CD4-positive, alpha-beta T cell treated with Interleukin-6 for 4 hours (primary cell): ENCODE results near the gene NDUFS1.
A peak's percentile ranks its signal among the peaks of the same experiment; 100 is the strongest.
"Not testable (repeated sequence)": the region's sequence is repeated elsewhere in the genome, so short reads cannot be mapped to it uniquely, and the experiment has no call there.

Experiments
- DNase-seq: peaks from one replicate; pipeline ENCODE4 v3.0.0-alpha.2; 2020; ENCODE audit warnings: mixed read lengths

Gene NDUFS1

DNA sequence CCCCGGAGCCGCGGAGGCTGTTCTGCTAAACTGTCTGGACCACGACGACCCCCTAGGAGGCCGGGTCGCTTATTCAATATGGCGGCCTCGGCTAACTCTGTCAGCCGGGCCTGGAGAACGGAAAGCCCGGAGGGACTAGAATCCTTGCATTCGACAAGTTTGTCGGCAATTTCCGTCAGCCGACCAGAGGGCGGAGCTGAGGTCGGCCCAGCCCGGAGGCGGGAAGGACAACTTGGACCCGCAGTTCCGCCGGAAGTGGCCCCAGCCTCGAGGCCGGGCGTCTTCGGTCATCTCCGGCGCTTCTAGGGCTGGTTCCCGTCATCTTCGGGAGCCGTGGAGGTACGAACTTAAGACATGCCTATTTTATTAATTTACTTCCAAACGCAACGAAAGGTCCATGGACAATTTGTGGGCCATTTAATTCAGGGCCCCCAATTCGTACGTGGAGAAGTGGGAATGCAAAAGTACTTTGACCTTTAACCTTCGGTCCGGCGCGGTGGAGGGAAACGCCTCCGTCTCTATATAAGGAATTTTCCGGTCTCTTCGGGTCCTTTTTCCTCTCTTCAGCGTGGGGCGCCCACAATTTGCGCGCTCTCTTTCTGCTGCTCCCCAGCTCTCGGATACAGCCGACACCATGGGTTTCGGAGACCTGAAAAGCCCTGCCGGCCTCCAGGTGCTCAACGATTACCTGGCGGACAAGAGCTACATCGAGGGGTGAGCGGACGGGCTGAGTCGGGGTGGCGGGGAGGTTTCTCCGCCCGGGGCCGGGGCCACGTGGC lies at the start of gene NDUFS1, which contains the start of gene EEF1B2:
Gene NDUFS1 (minus strand): TSS at position 99 of the 779 bp plus-strand sequence. CDS start 5,766 bp downstream, outside the sequence.
Gene EEF1B2 (plus strand): TSS at position 550 of the 779 bp plus-strand sequence. CDS start 85 bp downstream, at position 635.
- DNase-seq: peak; percentile 96

DNA sequence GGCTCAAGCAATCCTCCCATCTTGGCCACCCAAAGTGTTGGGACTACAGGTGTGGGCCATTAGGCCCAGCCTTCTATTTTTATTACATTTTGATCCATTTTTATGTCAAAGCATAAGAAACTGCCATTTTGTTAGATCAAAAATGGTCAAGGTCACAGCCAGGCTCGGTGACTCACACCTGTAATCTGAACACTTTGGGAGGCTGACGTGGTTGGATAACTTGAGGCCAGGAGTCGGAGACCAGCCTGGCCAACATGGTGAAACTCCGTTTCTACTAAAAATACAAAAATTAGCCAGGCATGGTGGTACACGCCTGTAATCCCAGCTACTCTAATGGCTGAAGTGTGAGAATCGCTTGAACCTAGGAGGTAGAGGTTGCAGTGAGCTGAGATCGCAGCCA lies 49.7 kb upstream of the NDUFS1 start:
- no peak for DNase-seq

DNA sequence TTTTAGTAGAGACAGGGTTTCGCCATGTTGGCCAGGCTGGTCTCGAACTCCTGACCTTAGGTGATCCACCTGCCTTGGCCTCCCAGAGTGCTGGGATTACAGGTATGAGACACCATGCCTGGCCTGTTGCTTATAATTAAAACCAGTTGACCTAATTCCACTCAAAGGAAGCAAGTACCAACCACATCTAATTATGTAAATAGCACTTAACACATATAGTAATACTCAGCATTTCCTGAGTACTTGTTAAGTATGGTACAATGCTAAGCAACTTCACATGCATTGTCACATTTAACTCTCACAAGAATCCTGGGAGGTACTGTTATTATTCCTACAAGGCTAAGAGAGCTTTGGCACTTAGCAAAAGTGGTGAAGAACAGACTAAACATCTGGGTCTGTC lies 48.1 kb upstream of the NDUFS1 start:
- DNase-seq: not testable (repeated sequence)

DNA sequence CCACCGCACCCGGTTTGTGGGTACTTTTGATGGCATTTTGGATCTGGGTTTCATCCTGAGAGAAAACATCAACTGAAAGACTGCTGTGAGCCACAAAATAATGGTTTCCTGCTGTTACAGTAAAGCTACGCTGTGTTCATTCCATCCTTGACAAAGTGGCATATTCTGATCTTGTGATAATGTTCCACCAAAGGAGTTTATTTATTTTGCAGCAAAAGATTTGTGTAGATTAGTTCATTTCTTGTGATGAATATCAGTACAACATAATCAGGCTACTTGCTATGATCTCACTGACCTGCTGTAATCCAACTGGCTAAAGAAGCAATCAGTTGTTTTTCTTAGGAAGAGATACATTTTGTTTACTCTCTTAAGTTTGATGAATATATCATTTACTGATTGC lies 45.5 kb upstream of the NDUFS1 start:
- DNase-seq: no peak

DNA sequence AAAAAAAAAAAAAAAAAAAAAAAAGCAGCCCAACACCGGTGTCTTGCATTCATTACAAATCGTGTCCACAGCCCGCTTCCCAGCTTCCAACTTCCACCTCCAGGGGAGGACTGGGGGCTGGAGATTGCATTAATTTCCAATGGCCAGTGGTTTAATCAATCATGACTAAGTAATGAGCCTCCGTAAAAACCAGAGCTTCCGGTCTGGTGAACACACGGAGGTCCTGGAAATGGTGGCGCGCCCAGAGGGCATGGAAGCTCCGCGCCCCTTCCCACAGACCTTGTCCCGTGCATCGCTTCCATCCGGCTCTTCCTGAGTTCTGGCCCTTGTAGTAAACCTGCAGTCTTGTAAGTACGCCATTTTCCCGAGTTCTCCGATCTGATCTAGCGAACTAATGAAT lies 44.1 kb upstream of the NDUFS1 start:
- no peak for DNase-seq

DNA sequence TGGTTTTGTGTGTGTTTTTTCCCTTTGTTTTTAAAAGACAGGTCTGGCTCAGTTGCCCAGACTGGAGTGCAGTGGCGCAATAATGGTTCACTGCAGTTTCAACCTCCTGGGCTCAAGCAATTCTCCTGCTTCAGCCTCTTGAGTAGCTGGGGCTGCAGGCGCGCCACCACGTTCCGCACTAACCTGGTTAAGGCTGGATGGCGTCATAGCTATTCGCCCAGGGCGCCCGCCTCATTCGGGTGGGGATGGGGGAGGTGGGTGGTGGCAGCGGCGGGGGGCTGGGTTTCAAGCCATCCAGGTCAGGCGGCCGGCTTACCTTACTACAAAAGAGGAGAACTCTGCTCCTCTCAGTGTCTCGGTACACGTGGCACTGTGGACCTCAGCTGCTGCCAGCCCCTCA lies 43.2 kb upstream of the NDUFS1 start:
- no peak for DNase-seq

DNA sequence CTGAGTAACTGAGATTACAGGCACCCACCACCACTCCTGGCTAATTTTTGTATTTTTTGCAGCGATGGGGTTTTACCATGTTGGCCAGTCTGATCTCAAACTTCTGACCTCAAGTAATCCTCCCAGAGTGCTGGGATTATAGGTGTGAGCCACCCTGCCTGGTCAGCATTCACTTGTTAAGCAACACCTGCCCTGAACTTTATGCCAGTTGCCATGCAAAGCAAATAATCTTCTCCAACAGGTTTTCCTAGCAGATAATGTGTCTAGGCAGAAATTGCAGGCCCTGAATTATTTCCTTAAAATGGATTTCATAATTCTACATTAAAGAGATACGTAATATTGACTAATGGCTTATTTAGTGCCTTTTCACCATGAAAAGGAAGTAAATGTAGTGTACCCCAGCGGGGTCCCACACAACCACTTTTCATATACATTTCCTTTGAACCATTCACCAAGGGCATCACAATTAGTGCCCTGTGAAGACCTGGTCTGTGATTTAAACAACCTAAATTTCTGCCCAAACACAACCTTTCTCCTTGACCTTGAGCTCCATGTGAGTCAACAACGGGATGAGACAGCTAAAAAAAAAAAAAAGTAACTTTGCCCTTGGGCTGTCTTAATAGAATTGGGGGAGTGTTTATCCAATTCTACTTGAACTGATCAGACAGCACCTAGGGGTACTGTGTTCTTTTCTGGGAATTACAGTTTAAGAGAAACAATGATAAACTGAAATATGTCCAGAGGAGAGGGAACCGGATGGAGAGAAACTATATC lies 42.0 kb upstream of the NDUFS1 start:
- DNase-seq: no peak

DNA sequence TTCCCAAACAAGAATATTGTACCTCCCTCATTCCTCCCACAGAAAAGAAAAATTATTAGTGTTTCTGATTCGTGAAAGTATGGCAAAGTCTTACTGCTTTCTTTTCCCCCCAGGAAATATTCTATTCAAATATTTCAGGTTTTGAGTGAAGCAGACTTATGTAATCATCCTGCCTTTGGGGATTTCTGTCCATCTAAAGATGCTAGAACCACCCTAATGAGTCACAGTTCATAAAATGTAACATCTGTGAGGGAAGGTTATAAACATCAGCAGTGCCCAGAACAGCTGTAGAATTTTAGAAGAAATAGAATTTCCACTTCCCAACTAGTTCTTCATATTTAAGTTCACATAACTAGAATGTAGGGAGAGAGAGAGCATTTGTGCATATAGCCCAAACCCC lies 39.4 kb upstream of the NDUFS1 start:
- no peak for DNase-seq

DNA sequence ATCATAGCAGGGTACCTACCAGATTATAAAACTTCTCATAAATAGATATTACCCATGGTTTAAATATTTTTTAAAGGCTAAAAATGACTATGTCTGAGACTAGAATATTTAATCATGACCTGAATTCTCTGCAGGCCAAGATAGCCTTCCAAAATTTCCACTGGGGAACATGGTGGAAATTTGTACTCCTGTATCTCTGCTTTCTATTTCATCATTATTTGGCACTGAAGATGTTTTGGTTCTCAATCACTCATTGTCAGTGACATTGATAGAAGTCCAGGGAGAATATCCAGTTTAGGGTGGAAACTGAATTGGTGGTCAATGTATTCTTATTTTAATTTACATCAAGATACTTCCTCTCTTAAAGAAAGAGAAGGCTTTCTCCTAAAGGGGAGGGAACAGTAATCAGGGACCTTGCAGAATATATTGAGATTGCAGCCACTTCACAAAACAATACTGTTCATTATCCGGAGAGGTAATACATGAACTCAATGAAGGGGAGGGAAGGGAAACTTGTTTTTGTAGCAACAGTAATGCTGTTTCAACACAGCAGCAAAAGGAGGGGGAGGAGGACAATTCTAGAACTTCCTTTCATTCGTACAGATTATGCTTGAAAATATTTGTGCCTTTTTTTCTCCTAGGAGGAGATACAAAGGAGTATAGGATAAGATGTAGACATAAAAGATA lies 34.6 kb upstream of the NDUFS1 start:
- DNase-seq: no peak

DNA sequence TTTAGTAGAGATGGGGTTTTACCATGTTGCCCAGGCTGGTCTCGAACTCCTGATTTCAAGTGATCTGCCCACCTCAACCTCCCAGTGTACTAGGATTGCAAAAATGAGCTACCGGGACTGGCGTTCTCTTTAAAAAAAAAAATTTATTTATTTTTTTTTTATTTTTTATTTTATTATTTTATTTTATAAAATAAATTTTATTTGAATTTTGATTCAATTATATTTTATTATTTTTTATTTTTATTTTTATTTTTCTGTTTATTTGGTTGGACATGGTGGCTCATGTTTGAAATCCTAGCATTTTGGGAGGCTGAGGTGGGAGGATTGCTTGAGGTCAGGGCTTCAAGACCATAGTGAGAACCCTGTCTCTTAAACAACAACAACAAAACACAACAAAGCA lies 32.9 kb upstream of the NDUFS1 start:
- DNase-seq: no peak

DNA sequence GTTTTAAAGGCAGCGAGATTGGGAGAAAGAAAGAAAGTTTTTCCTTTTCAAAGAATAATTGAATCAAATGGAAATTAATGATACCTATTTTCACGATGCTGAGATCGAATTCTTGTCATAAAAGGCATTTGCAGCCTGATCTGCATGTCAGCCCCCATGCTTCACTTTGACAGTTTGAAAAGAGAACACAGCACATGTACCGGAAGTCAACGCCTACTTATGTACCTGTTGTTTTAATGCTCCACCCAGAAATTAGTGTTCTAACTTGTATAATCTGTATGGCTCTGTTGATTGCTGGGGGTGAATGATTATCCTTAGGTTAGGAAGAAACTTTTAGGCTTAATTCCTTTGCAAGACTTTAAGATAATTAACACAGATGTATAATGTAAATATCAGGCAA lies 31.4 kb upstream of the NDUFS1 start:
- DNase-seq: no peak

DNA sequence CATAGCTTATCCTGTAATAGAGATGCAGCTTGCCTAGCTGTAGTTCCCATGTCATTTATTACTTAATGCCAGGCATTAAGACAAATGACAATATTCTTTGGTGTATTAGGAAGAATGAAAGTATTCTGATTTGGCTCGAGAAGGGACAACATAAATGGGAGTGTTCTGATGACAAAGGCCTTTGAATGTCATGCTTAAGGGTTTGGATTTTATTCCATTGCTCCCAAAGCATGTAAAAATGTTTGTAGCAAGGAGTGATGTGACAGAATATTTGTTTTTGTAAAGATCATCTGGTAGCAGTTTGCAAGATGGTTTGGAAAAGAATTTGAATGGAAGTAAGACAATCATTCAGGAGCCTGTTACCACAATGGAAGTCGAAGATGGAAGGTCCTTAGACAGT lies 30.9 kb upstream of the NDUFS1 start:
- no peak for DNase-seq

DNA sequence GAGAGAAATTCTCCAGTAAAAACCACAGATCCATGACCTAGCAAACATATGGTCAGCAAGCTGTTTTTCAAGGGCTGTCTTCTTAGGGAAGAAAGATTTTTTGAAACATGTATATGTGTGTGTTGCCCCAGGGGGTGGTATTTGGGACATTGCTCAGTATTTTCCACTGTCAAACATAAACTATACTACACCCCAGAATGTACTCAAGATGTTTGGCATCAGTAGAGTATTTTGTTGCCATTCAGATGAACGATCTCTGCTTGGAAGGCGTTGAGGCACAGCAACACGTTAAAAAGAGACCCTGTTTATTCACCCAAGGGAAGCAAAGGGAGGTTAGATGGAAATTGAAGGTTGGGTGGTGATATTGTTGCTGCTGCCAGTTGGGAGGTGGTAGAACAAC lies 30.4 kb upstream of the NDUFS1 start:
- no peak for DNase-seq

DNA sequence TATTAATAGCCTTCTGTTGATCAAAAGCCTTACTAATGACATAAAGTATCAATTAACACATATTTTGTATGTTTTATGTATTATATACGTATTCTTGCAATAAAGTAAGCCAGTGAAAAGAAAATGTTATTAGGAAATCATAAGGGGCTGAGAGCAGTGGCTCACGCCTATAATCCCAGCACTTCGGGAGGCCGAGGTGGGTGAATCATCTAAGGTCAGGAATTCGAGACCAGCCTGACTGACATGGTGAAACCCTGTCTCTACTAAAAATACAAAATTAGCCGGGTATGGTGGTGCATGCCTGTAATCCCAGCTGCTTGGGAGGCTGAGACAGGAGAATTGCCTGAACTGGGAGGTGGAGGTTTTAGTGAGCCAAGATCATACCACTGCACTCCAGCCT lies 22.3 kb upstream of the NDUFS1 start:
- not testable (repeated sequence) for DNase-seq

DNA sequence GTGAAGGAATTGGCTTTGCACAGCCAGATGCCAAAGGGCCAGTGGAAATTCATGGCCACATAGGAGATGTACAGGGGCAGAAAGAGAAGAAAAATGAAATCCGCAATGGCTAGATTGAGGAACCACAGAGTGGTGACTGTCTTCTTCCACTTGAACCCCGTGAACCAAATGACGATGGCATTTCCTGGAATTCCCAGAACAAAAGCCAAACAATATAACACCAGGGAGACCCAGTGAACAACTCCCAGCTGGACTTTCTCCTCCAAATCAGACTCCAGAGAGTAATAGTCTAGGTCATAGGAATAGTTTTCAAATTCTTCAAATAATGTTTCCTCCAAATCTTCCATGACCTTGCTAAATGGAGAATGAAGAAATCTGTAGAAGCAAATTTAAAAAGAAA lies 17.7 kb upstream of the NDUFS1 start:
- DNase-seq: no peak

DNA sequence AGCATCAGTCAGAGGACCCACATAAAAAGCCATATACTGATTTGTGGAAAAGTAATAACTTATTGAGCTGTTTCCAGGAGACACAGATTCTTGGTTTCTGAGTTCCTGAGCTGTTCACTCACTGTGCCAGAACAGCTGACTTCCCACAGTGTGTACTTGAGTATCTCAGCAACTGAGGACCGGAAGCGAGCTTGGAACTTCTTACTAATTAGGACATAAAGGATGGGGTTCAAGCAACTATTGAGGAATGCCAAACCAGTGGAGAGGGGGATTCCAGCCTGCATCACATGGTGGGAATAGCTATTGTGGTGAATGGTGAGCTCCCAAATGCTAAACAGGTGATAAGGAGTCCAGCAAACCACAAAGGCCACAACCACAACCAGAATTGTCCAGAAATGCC lies 16.9 kb upstream of the NDUFS1 start:
- DNase-seq: no peak

DNA sequence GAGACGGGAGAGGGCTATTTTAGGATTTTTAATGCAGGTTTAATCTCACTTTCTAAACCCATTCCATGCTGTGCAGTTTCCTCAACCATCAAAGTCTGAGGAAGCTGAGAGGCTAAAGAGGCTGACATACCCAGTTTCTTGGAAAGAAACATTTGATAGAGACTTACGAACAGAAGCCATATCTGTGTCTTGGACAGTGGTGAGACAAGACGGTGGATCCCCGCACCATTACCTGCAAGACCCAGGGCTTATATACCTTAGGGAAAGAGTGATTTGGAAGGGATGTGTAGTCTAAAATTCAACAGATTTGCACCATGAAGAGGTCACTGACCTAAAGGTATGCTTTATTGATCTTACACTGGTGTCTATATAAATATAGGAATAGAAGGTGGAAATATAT lies 13.9 kb upstream of the NDUFS1 start:
- no peak for DNase-seq

DNA sequence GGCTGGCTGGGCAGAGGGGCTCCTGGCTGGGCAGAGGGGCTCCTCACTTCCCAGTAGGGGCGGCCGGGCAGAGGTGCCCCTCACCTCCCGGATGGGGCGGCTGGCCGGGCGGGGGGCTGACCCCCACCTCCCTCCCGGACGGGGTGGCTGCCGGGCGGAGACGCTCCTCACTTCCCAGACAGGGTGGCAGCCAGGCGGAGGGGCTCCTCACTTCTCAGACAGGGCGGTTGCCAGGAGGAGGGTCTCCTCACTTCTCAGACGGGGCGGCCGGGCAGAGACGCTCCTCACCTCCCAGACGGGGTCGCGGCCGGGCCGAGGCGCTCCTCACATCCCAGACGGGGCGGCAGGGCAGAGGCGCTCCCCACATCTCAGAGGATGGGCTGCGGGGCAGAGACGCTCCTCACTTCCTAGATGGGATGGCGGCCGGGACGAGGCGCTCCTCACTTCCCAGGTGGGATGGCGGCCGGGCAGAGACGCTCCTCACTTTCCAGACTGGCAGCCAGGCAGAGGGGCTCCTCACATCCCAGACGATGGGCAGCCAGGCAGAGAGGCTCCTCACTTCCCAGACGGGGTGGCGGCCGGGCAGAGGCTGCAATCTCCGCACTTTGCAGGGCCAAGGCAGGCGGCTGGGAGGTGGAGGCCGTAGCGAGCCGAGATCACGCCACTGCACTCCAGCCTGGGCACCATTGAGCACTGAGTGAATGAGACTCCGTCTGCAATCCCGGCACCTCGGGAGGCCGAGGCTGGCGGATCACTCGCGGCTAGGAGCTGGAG lies 12.6 kb upstream of the NDUFS1 start:
- not testable (repeated sequence) for DNase-seq

DNA sequence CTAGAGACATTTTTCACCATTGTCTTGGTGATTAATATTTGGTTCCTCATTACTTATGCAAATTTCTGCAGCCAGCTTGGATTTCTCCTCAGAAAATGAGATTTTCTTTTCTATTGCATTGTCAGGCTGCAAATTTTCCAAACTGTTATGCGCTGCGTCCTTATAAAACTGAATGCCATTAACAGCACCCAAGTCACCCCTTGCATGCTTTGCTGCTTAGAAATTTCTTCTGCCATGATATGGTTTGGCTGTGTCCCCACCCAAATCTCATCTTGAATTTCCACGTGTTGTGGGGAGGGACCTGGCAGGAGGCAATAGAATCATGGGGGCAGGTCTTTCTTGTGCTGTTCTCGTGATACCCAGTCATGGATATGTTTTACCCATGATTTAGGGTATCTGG lies 9.0 kb upstream of the NDUFS1 start:
- not testable (repeated sequence) for DNase-seq

DNA sequence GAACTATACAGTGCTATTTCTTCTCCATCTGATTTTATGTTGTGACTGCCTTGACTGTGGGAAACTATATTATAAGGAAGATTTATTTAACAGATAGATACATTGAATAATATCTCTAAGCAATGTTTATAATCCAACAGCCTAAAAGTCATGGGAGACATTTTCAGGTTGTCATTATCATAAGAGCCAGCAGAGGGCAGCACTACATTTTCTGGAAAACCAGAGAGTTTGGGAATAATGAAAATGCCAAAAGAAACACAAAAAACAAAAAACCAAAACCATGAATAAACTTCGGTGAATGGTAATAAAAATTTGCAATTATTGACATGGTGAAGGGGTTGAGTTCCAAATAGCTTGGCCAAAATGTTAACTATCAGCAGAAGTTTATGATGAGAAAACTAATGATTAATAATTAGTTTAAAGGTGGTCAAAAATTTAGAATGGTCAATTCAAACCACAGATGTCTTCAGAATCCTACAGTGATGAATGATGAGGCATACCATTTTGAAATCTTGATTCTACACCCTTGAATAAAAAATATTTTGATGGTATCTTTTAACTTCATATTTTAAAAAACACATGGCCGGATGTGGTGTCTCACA lies 5.1 kb upstream of the NDUFS1 start:
- DNase-seq: peak; percentile 32

DNA sequence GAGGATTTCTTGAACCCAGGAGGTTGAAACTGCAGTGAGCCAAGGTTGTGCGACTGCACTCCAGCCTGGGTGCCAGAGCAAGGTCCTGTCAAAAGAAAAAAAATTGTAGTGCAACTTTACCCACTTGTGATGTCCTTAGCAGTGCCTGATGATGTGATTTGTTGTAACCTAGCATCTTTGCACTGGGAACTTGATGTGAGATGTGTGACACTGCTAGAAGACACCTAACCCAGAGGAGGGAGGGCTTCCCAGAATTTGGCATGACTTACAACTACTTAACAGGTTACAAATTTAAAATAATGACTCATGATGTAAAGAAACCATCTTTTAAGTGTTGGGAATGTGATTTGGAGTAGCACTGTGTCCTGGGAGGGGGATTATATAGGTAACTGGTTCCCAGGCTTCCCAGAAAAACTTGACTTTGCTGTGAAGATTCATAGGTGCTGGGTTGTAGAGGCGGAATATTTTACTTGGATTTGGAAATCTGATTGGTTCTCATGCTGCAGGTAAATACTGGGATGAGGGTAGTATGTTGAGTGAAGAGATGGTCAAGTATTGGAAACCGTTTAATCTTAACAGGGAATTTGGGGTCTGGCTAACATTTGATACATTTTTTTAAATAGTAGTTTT lies 4.1 kb upstream of the NDUFS1 start:
- no peak for DNase-seq

DNA sequence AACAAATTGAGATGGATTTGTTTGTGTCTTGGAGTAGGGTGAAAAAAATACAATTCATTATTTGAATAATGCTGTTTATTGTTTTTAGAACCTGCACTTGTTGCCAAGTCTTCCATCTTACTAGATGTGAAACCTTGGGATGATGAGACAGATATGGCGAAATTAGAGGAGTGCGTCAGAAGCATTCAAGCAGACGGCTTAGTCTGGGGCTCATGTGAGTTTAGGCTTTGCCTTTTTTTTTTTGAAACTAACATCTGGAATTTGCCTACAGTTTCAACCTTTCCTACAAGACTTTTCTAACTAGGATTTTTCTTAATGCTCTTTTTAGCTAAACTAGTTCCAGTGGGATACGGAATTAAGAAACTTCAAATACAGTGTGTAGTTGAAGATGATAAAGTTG lies 3.2 kb upstream of the NDUFS1 start:
- not testable (repeated sequence) for DNase-seq
